GM23338 (cell line): ENCODE measurements around the gene COL1A1.

Source experiments
- CREB1 ChIP-seq: fragments of 250-450 bp; sonication (Bioruptor Pico); IDR thresholded peaks from 2 replicates; pipeline ENCODE4 v1.5.0; 2020; ENCODE audit warnings: low read depth, mild to moderate bottlenecking, moderate library complexity
- EZH2 ChIP-seq: fragments of 200-600 bp; sonication (generic); IDR thresholded peaks from one replicate; pipeline ENCODE4 v1.8.0; 2017; ENCODE audit warnings: antibody characterized with exemption, mild to moderate bottlenecking, low read depth; ENCODE audit not compliant: unreplicated experiment
- EZH2phosphoT487 ChIP-seq: fragments of 200-600 bp; sonication (generic); IDR thresholded peaks from one replicate; pipeline ENCODE4 v1.8.1; 2018; ENCODE audit warnings: antibody characterized with exemption; ENCODE audit not compliant: unreplicated experiment
- JUNB ChIP-seq: IDR thresholded peaks from one replicate; pipeline ENCODE4 v1.6.1; 2016; ENCODE audit warnings: antibody characterized with exemption; ENCODE audit not compliant: unreplicated experiment
- NANOG ChIP-seq: IDR thresholded peaks from 2 replicates; pipeline ENCODE4 v1.6.1; 2016; ENCODE audit warnings: antibody characterized with exemption, borderline replicate concordance
- POLR2AphosphoS5 ChIP-seq: IDR thresholded peaks from 2 replicates; pipeline ENCODE4 v1.6.1; 2016; ENCODE audit warnings: antibody characterized with exemption, low read depth
- STAT1 ChIP-seq: IDR thresholded peaks from one replicate; pipeline ENCODE4 v1.6.1; 2016; ENCODE audit warnings: antibody characterized with exemption; ENCODE audit not compliant: unreplicated experiment
- ZNF114 ChIP-seq: fragments of 250-450 bp; sonication (Bioruptor Pico); IDR thresholded peaks from 2 replicates; pipeline ENCODE4 v1.5.0; 2020; ENCODE audit warnings: mild to moderate bottlenecking, moderate library complexity
- ZNF331 ChIP-seq: fragments of 250-450 bp; sonication (Bioruptor Pico); IDR thresholded peaks from 2 replicates; pipeline ENCODE4 v1.5.0; 2020; ENCODE audit warnings: low read depth, mild to moderate bottlenecking, moderate library complexity
- TF ChIP-seq, protein P1 (sequence below), 2 experiments: fragments of 200-600 bp in 1 of 2; sonication (generic) in 1 of 2; conservative IDR thresholded peaks; 2 replicates each; pipeline versions ENCODE4 v1.5.1 to v1.6.1; 2016 to 2017; ENCODE audit warnings: antibody characterized with exemption in 2 of 2, low read depth in 2 of 2, mild to moderate bottlenecking in 2 of 2, moderate library complexity in 1 of 2
- TF ChIP-seq, protein P2 (sequence below): IDR thresholded peaks from one replicate; pipeline ENCODE4 v1.6.1; 2018; ENCODE audit warnings: antibody characterized with exemption; ENCODE audit not compliant: unreplicated experiment
- TF ChIP-seq, protein P3 (sequence below): fragments of 250-450 bp; sonication (Bioruptor Pico); IDR thresholded peaks from 2 replicates; pipeline ENCODE4 v1.5.0; 2020; ENCODE audit warnings: mild to moderate bottlenecking, moderate library complexity
- TF ChIP-seq, protein P4 (sequence below): IDR thresholded peaks from 2 replicates; pipeline ENCODE4 v1.6.1; 2016; ENCODE audit warnings: antibody characterized with exemption

DNA sequence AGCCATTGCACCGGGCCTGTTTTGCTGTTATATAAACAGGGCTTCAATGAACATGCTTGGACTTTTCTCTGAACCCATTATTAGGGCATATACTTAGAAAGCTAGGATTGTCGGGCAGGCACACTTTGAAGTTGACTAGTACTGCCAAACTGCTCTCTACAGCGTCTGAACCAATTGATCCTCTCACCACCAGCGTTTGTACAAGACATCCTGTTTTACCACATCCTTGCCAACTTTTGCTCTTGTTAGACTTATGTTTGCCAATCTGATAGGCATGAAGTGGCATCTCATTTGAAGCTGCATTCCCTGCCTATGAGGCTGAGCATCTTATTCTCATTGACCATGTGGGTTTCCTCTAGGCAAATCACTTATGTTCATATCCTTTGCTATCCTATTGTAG is 43.5 kb downstream of the COL1A1 start:
- TF ChIP-seq, protein P1, sequence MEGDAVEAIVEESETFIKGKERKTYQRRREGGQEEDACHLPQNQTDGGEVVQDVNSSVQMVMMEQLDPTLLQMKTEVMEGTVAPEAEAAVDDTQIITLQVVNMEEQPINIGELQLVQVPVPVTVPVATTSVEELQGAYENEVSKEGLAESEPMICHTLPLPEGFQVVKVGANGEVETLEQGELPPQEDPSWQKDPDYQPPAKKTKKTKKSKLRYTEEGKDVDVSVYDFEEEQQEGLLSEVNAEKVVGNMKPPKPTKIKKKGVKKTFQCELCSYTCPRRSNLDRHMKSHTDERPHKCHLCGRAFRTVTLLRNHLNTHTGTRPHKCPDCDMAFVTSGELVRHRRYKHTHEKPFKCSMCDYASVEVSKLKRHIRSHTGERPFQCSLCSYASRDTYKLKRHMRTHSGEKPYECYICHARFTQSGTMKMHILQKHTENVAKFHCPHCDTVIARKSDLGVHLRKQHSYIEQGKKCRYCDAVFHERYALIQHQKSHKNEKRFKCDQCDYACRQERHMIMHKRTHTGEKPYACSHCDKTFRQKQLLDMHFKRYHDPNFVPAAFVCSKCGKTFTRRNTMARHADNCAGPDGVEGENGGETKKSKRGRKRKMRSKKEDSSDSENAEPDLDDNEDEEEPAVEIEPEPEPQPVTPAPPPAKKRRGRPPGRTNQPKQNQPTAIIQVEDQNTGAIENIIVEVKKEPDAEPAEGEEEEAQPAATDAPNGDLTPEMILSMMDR (conservative IDR thresholded peaks at IDR 0.05; ENCODE audit: low read depth in 2 of 2) = no peak
- TF ChIP-seq, protein P2, sequence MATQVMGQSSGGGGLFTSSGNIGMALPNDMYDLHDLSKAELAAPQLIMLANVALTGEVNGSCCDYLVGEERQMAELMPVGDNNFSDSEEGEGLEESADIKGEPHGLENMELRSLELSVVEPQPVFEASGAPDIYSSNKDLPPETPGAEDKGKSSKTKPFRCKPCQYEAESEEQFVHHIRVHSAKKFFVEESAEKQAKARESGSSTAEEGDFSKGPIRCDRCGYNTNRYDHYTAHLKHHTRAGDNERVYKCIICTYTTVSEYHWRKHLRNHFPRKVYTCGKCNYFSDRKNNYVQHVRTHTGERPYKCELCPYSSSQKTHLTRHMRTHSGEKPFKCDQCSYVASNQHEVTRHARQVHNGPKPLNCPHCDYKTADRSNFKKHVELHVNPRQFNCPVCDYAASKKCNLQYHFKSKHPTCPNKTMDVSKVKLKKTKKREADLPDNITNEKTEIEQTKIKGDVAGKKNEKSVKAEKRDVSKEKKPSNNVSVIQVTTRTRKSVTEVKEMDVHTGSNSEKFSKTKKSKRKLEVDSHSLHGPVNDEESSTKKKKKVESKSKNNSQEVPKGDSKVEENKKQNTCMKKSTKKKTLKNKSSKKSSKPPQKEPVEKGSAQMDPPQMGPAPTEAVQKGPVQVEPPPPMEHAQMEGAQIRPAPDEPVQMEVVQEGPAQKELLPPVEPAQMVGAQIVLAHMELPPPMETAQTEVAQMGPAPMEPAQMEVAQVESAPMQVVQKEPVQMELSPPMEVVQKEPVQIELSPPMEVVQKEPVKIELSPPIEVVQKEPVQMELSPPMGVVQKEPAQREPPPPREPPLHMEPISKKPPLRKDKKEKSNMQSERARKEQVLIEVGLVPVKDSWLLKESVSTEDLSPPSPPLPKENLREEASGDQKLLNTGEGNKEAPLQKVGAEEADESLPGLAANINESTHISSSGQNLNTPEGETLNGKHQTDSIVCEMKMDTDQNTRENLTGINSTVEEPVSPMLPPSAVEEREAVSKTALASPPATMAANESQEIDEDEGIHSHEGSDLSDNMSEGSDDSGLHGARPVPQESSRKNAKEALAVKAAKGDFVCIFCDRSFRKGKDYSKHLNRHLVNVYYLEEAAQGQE = no peak
- TF ChIP-seq EZH2 = no peak
- no peak for TF ChIP-seq CREB1 (CRISPR knock-in tag)
- TF ChIP-seq JUNB = no peak
- no peak for TF ChIP-seq POLR2AphosphoS5
- TF ChIP-seq NANOG = no peak
- no peak for TF ChIP-seq EZH2phosphoT487
- TF ChIP-seq STAT1 = no peak
- TF ChIP-seq, protein P3, sequence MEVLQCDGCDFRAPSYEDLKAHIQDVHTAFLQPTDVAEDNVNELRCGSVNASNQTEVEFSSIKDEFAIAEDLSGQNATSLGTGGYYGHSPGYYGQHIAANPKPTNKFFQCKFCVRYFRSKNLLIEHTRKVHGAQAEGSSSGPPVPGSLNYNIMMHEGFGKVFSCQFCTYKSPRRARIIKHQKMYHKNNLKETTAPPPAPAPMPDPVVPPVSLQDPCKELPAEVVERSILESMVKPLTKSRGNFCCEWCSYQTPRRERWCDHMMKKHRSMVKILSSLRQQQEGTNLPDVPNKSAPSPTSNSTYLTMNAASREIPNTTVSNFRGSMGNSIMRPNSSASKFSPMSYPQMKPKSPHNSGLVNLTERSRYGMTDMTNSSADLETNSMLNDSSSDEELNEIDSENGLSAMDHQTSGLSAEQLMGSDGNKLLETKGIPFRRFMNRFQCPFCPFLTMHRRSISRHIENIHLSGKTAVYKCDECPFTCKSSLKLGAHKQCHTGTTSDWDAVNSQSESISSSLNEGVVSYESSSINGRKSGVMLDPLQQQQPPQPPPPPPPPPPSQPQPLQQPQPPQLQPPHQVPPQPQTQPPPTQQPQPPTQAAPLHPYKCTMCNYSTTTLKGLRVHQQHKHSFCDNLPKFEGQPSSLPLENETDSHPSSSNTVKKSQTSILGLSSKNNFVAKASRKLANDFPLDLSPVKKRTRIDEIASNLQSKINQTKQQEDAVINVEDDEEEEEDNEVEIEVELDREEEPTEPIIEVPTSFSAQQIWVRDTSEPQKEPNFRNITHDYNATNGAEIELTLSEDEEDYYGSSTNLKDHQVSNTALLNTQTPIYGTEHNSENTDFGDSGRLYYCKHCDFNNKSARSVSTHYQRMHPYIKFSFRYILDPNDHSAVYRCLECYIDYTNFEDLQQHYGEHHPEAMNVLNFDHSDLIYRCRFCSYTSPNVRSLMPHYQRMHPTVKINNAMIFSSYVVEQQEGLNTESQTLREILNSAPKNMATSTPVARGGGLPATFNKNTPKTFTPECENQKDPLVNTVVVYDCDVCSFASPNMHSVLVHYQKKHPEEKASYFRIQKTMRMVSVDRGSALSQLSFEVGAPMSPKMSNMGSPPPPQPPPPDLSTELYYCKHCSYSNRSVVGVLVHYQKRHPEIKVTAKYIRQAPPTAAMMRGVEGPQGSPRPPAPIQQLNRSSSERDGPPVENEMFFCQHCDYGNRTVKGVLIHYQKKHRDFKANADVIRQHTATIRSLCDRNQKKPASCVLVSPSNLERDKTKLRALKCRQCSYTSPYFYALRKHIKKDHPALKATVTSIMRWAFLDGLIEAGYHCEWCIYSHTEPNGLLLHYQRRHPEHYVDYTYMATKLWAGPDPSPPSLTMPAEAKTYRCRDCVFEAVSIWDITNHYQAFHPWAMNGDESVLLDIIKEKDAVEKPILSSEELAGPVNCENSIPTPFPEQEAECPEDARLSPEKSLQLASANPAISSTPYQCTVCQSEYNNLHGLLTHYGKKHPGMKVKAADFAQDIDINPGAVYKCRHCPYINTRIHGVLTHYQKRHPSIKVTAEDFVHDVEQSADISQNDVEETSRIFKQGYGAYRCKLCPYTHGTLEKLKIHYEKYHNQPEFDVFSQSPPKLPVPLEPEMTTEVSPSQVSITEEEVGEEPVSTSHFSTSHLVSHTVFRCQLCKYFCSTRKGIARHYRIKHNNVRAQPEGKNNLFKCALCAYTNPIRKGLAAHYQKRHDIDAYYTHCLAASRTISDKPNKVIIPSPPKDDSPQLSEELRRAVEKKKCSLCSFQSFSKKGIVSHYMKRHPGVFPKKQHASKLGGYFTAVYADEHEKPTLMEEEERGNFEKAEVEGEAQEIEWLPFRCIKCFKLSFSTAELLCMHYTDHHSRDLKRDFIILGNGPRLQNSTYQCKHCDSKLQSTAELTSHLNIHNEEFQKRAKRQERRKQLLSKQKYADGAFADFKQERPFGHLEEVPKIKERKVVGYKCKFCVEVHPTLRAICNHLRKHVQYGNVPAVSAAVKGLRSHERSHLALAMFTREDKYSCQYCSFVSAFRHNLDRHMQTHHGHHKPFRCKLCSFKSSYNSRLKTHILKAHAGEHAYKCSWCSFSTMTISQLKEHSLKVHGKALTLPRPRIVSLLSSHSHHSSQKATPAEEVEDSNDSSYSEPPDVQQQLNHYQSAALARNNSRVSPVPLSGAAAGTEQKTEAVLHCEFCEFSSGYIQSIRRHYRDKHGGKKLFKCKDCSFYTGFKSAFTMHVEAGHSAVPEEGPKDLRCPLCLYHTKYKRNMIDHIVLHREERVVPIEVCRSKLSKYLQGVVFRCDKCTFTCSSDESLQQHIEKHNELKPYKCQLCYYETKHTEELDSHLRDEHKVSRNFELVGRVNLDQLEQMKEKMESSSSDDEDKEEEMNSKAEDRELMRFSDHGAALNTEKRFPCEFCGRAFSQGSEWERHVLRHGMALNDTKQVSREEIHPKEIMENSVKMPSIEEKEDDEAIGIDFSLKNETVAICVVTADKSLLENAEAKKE (CRISPR knock-in tag) = no peak
- TF ChIP-seq, protein P4, sequence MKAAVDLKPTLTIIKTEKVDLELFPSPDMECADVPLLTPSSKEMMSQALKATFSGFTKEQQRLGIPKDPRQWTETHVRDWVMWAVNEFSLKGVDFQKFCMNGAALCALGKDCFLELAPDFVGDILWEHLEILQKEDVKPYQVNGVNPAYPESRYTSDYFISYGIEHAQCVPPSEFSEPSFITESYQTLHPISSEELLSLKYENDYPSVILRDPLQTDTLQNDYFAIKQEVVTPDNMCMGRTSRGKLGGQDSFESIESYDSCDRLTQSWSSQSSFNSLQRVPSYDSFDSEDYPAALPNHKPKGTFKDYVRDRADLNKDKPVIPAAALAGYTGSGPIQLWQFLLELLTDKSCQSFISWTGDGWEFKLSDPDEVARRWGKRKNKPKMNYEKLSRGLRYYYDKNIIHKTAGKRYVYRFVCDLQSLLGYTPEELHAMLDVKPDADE = no peak
- no peak for TF ChIP-seq ZNF114 (CRISPR knock-in tag)
- no peak for TF ChIP-seq ZNF331
